GM18507 (cell line): Measurements from ENCODE around the gene CNTN1.

Source experiments
- DNase-seq: peaks from one replicate; pipeline ENCODE4 v3.0.0; 2011; ENCODE audit warnings: low read depth; ENCODE audit not compliant: insufficient read length; ENCODE audit errors: extremely low spot score
- FAIRE-seq: peaks from 2 replicates; lab custom pipeline; 2011; peaks lifted over from hg19 to GRCh38; lab: Jason Lieb, UNC

The CNTN1 gene

GRCh38 chr12:41008472-41008871 lies 316.2 kb downstream of the CNTN1 start:
- DNase-seq: no peak
- no peak for FAIRE-seq

GRCh38 chr12:41011939-41012338 lies 319.7 kb downstream of the CNTN1 start:
- DNase-seq: no peak
- FAIRE-seq: no peak

- FAIRE-seq (no peak), DNase-seq (no peak)
Observed at GRCh38 chr12:41013881-41014642, 321.8 kb downstream of the CNTN1 start.

- FAIRE-seq (no peak), DNase-seq (no peak)
Observed at GRCh38 chr12:41014643-41015020, 322.4 kb downstream of the CNTN1 start.

GRCh38 chr12:41018010-41018409 lies 325.8 kb downstream of the CNTN1 start:
- no peak for DNase-seq
- no peak for FAIRE-seq

DNA sequence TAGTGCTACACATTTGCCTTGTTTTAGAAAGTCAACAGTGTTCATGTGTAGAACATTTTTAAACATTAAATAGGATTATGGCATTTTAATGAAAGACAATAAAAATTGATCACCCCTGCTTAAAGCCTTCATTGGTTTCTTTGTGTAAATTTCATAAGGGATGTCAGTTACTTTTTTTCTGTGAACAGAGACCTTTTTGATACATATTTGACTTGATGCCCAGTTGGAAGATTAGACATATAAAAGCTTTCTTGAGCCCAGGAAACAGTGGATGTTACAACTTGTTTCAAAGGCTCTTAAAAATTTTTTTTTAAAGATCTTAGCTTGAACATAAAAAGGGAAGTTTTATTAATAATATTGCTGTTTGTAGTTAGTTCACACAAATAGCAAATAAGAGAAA lies 327.2 kb downstream of the CNTN1 start:
- DNase-seq (no peak), FAIRE-seq (no peak)

DNA sequence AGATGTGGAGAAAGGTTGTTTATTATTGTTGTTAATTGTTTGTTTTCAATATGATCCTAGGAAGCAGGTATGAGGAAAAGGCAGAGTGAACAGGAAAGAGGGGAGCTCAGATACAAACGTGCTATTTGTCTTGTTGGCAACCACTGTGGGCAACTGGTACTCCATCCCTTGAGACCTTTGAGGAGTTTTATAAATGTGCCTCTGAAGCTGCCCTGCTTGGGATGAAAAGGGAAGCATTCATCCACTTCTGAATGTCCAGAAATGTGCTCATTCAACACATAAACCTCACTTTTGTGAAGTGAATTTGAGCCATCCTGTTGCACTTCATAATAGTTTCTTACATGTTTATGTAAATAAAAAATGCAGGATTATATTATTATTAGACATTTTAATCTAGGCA lies 331.6 kb downstream of the CNTN1 start:
- FAIRE-seq (no peak), DNase-seq (no peak)

- FAIRE-seq (no peak), DNase-seq (no peak)
Observed at GRCh38 chr12:41026151-41026550, 333.9 kb downstream of the CNTN1 start.

DNA sequence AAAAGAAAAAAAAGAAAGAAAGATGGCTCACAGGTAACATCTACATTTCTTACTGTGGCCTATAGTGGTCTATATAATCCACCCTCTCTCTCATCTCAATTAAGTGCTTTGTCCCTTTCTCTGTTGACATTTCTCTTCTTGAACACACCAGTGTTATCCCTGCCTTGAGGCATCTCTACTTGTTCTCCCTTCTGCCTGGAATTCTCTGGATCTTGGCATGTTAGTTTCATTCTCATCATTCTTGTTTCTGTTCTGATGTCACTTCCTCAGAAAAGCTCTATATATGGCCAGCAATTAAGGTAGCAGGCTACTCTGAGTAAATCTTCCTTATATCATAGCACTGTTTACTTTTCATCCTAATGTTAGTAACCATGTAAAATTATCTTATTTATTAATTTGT lies 340.1 kb downstream of the CNTN1 start:
- FAIRE-seq (no peak), DNase-seq (no peak)

- DNase-seq: no peak
- no peak for FAIRE-seq
Observed at GRCh38 chr12:41034686-41035085, 342.4 kb downstream of the CNTN1 start.

DNA sequence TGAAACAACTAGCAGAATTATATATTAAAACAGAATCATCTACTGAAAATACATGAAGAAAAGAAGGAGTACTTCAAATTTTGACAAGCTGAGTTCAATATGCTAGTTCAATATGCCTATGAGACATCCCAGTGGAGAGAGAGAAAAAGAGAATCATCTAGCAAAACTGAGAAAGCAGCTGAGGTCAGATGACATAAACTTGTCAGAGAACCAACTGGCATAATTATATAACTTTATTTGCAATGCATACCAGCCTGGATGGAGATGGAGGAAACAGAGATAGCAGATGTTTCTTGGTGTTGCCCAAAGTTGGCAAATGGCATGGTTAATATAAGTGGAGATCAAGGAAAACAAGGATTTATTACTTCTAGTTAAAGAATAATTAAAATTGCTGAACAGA lies 347.2 kb downstream of the CNTN1 start:
- DNase-seq (no peak), FAIRE-seq (no peak)

- no peak for FAIRE-seq
Observed at GRCh38 chr12:41045509-41045908, 353.3 kb downstream of the CNTN1 start.

GRCh38 chr12:41049033-41049432 lies 356.8 kb downstream of the CNTN1 start:
- no peak for FAIRE-seq

More at GRCh38 chr12:41045509-41045908, 353.3 kb downstream of the CNTN1 start:
- no peak for DNase-seq

GRCh38 chr12:41051954-41052353 lies 359.7 kb downstream of the CNTN1 start:
- DNase-seq (no peak), FAIRE-seq (no peak)

More at GRCh38 chr12:41049033-41049432, 356.8 kb downstream of the CNTN1 start:
- no peak for DNase-seq

GRCh38 chr12:41052441-41052840 lies 360.2 kb downstream of the CNTN1 start:
- FAIRE-seq: no peak
- DNase-seq: no peak

- no peak for DNase-seq
- FAIRE-seq: no peak
Observed at GRCh38 chr12:41053046-41053445, 360.8 kb downstream of the CNTN1 start.

- FAIRE-seq (no peak), DNase-seq (no peak)
Observed at GRCh38 chr12:41055875-41056577, 363.8 kb downstream of the CNTN1 start.

- FAIRE-seq: no peak
- DNase-seq: no peak
Observed at GRCh38 chr12:41058266-41058665, 366.0 kb downstream of the CNTN1 start.

DNA sequence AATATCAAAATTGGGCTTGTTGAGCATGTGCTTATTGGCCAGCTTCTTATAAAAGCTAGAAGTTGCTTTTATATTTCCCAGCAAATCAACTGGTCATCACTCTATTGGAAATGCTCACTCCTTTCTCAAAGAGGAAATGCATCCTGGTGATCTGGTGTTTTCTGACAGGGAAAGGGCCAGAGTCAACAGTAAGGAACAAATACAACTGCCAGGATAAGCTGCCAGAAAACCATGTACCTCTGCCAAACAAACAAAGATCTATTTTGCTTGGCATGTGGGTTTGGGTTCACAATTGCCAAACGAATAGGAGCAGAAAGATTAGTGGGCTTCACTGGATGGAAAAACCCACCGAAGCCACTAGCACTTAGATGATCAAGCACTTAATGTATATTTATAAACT lies 369.0 kb downstream of the CNTN1 start:
- DNase-seq (no peak), FAIRE-seq (no peak)

GRCh38 chr12:41064411-41064810 lies 372.2 kb downstream of the CNTN1 start:
- FAIRE-seq (no peak), DNase-seq (no peak)
